Omental fat pad (tissue), 4 donors: ENCODE data around the gene SYNPO2L. TPM values are rescaled to one million over a fixed set of nuclear protein-coding genes. Genes with fewer than 3 reads are reported as not detected.

Experiments used
- ATAC-seq: fragments of 150-250 bp; one replicate; pipeline ENCODE4 v1.9.1; 2016; ENCODE audit warnings: mild to moderate bottlenecking, moderate library complexity; ENCODE audit not compliant: low FRiP score
- DNase-seq: peaks from one replicate; pipeline ENCODE4 v3.0.0-alpha.2; 2019; ENCODE audit warnings: low spot score
- total RNA-seq, 4 donors: library from RNA; depleted of rRNA; stranded (reverse); fragments of >200 nt; gene quantifications; one replicate each; pipeline ENCODE4 v1.1.0, GENCODE V29; 2016
- TF ChIP-seq, protein P1 (sequence below), 3 donors: fragments of 450-650 bp; IDR thresholded peaks; one replicate each; pipeline ENCODE4 v1.5.1; 2016 to 2017; ENCODE audit warnings: antibody characterized with exemption in 3 of 3, mild to moderate bottlenecking in 3 of 3, moderate library complexity in 2 of 3

Gene SYNPO2L
- total RNA-seq, 4 donors from 2014 or later, result 0.13 TPM; not detected in 3

DNA sequence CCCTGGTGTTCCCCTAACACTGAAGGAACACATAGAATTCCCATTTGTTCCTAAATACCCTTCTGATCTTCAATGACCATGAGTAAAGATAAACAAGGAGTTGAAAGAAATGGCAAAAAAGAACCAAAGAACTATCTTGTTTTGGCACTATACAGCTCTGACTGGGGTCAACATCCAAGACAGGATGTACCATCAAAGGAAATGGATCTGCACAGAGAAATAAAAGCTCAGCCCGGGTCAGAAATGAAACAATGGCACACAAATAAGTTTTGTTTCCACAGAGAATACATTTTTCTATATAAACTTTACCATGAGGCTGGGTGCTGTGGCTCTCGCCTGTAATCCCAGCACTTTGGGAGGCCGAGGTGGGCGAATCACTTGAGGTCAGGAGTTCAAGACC lies 46.7 kb downstream of the SYNPO2L start:
- TF ChIP-seq, protein P1, sequence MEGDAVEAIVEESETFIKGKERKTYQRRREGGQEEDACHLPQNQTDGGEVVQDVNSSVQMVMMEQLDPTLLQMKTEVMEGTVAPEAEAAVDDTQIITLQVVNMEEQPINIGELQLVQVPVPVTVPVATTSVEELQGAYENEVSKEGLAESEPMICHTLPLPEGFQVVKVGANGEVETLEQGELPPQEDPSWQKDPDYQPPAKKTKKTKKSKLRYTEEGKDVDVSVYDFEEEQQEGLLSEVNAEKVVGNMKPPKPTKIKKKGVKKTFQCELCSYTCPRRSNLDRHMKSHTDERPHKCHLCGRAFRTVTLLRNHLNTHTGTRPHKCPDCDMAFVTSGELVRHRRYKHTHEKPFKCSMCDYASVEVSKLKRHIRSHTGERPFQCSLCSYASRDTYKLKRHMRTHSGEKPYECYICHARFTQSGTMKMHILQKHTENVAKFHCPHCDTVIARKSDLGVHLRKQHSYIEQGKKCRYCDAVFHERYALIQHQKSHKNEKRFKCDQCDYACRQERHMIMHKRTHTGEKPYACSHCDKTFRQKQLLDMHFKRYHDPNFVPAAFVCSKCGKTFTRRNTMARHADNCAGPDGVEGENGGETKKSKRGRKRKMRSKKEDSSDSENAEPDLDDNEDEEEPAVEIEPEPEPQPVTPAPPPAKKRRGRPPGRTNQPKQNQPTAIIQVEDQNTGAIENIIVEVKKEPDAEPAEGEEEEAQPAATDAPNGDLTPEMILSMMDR (IDR thresholded peaks at IDR 0.05), result no peak

DNA sequence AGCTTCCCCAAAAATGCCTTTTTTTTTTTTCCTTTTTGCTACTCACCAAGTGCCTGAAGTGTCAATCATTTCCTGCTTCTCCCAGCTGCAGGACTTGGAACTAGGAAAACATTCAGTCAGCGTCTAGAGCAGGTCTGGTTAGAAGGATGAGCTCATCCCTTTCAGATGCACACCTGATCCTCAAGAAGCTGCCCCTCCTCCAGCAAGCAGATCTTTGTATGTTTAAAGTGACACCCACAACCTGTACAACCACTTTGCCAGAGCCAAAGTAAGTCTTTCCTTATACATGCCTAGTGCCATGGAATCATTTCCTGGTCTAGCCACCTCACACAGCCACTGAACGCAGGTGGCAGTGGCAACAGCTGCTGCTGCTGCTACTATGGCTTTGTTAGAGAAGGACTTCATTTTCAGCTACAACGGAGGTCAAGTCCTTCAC lies 54.3 kb downstream of the SYNPO2L start:
- TF ChIP-seq, protein P1 (IDR thresholded peaks at IDR 0.05), result no peak
- ATAC-seq (no peak), DNase-seq (no peak)

More for the DNA sequence above, 46.7 kb downstream of the SYNPO2L start:
- DNase-seq (no peak), ATAC-seq (no peak)

DNA sequence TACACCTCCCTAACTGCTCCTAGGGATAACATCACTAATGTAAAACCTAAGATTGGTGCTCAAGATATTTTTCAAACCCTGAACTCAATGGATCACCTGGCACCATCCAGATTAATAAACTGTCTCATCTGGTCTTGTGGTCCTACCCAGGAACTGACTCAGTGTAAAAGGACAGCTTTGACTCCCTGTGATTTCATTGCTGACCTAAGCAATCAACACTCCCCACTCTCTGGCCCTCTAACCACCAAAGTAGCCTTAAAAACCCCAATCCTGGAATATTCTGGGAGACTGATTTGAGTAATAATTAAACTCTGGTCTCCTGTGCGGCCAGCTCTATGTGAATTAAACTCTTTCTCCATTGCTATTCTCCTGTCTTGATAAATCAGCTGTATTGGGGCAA lies 58.5 kb downstream of the SYNPO2L start:
- TF ChIP-seq, protein P1 (IDR thresholded peaks at IDR 0.05), result no peak
- no peak for ATAC-seq
- no peak for DNase-seq

Other genes with a start within 250 kb of the SYNPO2L start
- 100 to 1,000 TPM in 3 of 4 donors, 10 to 100 TPM in 1; 99.6 to 115 (median 112) TPM for gene ANXA7, start 242.0 kb downstream of the SYNPO2L start, total RNA-seq
- 1 to 10 TPM; 1.0 to 4.6 (median 2.0) TPM for gene MSS51, start 222.5 kb downstream of the SYNPO2L start, total RNA-seq
- 10 to 100 TPM; 41.1 to 57.7 (median 46.2) TPM for gene PPP3CB, start 160.0 kb downstream of the SYNPO2L start, total RNA-seq
- 10 to 100 TPM in 3 of 4 donors, 1 to 10 TPM in 1; 9.2 to 28.1 (median 20.2) TPM for gene USP54, start 64.7 kb downstream of the SYNPO2L start, total RNA-seq
- gene MYOZ1, start 14.6 kb downstream of the SYNPO2L start, total RNA-seq, result 1 to 10 TPM in 2 of 4 donors, under 1 TPM in 1, not detected in 1; 0.82 to 1.9 (median 1.6) TPM
- gene AGAP5, start 42.1 kb upstream of the SYNPO2L start, total RNA-seq, result 1 to 10 TPM; 4.3 to 8.8 (median 5.4) TPM
- 10 to 100 TPM; 45.1 to 53.7 (median 47.5) TPM for gene SEC24C, start 88.3 kb upstream of the SYNPO2L start, total RNA-seq
- 10 to 100 TPM; 20.5 to 29.1 (median 25.0) TPM for gene CHCHD1, start 126.0 kb upstream of the SYNPO2L start, total RNA-seq
- gene ZSWIM8, start 129.6 kb upstream of the SYNPO2L start, total RNA-seq, result 100 to 1,000 TPM in 1 of 4 donors, 10 to 100 TPM in 3; 63.2 to 128 (median 79.3) TPM
- 10 to 100 TPM; 21.4 to 66.2 (median 35.7) TPM for gene NDST2, start 155.6 kb upstream of the SYNPO2L start, total RNA-seq
- gene CAMK2G, start 218.5 kb upstream of the SYNPO2L start, total RNA-seq, result 10 to 100 TPM; 10.6 to 35.8 (median 15.6) TPM